ELF-1 (cell line): ENCODE measurements around the gene USHBP1.
"Not testable (repeated sequence)": the region's sequence is repeated elsewhere in the genome, so short reads cannot be mapped to it uniquely, and the experiment has no call there.

Source experiments
- DNase-seq: peaks from one replicate; pipeline ENCODE4 v3.0.0-alpha.2; 2016; ENCODE audit warnings: low read depth, low spot score

USHBP1 gene

DNA sequence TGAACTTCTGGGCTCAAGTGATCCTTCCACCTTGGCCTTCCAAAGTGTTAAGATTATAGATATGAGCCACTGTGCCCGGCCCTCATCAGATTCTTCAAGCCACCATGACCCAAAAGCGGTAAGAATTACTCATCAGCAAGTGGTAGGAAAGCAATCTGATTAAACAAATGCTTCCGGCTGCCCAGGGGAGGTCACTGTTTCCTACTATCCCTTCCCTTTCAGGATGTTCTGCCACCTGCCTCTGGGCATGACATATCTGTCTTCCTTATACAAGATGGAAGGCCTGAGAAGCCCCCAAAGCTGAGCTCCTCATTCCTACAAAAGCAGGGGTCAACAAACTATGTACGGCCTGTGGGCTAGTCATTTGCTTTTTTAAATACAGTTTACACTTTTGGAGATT, 31.7 kb upstream of the USHBP1 start:
- DNase-seq: peak; percentile 10

DNA sequence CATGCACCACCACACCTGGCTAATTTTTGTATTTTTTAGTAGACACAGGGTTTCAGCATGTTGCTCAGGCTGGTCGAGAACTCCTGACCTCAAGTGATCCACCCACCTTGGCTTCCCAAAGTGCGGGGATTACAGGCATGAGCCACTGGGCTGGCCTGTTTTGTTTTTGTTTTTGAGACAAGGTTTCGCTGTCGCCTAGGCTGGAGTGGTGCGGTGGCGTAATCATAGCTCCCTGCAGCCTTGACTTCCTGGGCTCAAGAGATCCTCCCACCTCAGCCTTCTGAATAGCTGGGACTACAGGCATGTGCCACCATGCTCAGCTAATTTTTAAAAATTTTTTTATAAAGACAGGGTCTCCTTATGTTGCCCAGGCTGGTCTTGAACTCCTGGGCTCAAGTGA, 31.0 kb upstream of the USHBP1 start:
- DNase-seq: not testable (repeated sequence)

- peak; percentile 94 for DNase-seq
Measured at GRCh38 chr19:17294051-17294891, 29.7 kb upstream of the USHBP1 start.

- no peak for DNase-seq
Measured at GRCh38 chr19:17293605-17294004, 29.1 kb upstream of the USHBP1 start.

DNA sequence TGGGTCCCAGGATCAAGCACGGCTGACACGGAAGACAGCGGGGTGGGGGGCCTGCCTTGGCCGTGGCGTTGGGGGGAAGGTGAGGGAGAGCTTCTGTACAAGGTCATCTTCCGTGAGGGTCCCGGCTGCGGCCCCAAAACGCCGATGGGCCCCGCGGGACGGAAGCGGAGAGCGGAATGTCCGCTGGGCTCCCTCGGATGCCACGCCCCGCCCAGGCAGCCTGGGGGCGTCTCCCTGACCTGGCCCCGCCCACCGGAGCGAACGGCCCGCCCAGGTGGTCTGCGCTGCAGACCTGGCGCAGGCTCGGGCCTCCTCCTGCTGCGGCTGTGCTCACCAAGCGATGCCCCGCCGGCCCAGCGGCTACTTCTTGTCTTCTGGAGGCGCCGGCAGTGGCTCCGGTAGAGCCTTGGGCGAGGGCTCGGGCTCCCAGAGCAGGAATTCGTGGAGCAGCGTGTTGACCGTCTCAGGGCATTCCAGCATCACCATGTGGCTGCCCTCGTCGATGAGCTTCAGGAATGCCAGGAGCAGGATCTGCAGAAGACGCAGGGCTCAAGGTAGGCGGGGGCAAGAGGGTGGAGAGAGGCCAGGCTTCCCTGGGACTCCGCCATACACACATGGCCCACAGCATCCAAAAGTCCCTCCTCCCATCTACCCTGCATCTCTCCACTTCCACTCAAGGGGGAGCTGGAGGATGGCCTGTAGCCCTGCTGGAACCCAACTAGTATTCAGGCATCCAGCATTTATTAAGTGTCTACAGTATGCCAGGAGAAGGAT, 27.9 kb upstream of the USHBP1 start:
- DNase-seq: peak; percentile 97

DNA sequence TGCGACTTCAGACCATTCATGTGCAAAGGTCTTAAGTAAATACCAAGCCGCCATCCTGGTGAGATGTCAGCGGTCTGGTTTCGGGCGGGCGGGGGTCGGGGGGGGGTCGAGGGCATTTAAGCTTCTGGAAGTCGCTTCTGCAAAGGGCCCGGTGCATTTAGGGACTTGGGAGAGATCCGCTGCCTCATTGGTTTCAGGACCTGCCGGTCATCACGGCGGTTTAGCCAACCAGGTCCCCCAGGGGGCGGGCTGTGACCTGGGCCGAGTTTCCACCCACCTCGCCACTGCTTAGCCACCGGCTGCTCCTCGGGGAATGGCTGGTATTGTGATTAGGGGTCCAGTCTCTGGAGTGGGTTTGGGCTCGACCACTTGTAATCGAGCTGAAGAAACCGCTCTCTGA, 24.9 kb upstream of the USHBP1 start:
- DNase-seq: peak; percentile 85

- DNase-seq: no peak
Measured at GRCh38 chr19:17286752-17287151, 22.2 kb upstream of the USHBP1 start.

DNA sequence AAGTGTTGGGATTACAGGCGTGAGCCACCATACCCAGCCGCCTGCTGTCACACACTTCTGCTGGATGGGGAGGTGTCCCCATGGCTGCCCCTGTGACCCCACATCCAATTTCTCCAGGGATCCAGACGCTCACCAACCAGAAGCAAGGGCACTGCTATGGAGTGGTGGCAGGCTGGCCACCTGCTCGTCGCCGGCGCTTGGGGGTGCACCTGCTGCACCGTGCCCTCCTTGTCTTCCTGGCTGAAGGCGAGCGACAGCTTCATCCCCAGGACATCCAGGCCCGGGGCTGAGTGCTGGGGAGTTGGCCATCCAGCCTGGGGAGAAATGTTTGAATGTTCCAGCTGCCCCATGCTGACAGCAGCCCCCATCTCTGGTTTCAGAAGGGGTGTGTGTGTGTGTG, 21.7 kb upstream of the USHBP1 start:
- no peak for DNase-seq

DNA sequence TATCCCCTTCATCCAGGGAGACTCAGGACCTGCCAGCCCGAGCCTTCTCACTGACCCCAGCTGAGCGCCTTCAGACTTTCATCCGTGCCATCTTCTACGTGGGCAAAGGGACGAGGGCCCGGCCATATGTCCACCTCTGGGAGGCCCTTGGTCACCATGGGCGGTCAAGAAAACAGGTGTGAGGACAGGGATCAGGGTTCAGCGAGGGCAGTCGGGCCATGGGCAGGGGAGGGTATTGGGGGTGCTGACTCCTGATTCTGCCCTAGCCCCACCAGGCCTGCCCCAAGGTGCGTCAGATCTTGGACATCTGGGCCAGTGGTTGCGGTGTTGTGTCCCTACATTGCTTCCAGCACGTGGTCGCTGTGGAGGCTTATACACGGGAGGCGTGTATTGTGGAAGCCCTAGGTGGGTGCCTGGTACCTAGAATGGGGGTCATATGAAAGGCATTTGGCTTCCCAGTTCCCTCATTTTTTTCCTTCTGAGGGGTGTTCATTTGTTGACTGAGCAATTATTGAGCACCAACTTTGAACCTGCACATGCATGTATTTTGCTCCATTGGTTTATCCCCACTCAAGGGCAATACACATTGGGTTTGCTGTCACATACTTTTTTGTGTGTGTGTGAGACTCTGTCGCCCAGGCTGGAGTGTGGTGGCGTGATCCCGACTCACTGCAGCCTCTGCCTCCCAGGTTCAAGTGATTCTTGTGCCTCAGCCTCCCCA, 21.0 kb upstream of the USHBP1 start:
- no peak for DNase-seq

GRCh38 chr19:17283504-17283996, 19.0 kb upstream of the USHBP1 start:
- DNase-seq: no peak

GRCh38 chr19:17282488-17283125, 18.1 kb upstream of the USHBP1 start:
- peak; percentile 97 for DNase-seq

DNA sequence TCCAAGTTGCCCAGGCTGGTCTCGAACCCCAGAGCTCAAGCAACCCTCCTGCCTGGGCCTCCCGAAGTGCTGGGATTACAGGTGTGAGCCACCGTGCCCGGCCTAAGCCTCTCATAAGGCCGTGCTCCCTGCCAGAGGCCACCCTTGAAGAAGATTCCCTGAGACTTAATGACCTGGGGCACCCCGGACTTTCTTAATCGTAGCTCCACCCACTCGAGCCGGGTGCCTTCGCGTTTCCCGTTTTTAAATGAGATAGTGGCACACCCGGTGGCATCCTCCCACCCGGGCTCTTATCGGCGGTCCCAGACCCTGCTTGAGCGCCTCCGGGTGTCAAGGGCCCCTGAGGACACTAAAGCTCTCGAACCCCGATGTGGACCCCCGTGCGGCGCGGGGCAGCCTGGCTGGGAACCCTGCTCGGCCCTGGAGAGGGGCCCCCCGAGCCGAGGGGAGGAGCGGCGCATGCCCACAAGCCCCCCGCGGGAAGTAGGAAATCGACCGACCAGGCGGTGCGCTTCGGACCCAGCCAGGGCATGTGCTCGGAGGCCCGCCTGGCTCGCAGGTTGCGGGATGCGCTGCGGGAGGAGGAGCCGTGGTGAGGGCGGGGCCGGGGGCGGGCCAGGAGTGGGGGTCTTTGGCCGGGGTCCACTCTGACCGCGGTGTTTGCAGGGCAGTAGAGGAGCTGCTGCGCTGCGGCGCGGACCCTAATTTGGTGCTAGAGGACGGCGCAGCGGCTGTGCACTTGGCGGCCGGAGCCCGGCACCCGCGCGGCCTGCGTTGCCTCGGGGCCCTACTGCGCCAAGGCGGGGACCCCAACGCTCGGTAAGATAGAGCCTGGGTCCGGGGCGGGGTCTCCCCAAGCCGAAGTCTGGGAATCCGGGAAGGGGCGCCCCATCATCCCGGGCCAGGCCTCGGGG, 17.1 kb upstream of the USHBP1 start, which contains the start of gene ANKLE1:
TSS of gene ANKLE1 (plus strand) at position 511 of the 914 bp plus-strand sequence. CDS start at position 531, 20 bp downstream.
- peak; percentile 34 for DNase-seq

DNA sequence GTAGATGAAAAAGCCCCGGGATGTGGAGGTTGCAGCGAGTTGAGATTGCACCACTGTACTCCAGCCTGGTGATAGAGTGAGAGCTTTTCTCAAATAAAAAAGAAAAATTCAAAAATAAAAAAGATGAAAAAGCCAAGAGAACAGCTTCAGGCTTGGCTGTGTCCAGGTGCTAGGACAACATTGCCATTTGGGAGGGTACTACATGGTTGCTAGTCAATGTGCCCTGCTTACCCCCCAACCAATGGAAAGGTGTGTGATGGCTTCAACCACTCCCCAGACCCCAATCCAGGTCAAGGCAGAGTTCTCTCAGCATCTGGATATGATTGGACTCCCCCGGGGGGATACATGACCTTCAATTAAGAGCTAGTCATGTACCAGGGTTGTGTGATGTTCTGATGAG, 14.9 kb upstream of the USHBP1 start:
- no peak for DNase-seq

DNA sequence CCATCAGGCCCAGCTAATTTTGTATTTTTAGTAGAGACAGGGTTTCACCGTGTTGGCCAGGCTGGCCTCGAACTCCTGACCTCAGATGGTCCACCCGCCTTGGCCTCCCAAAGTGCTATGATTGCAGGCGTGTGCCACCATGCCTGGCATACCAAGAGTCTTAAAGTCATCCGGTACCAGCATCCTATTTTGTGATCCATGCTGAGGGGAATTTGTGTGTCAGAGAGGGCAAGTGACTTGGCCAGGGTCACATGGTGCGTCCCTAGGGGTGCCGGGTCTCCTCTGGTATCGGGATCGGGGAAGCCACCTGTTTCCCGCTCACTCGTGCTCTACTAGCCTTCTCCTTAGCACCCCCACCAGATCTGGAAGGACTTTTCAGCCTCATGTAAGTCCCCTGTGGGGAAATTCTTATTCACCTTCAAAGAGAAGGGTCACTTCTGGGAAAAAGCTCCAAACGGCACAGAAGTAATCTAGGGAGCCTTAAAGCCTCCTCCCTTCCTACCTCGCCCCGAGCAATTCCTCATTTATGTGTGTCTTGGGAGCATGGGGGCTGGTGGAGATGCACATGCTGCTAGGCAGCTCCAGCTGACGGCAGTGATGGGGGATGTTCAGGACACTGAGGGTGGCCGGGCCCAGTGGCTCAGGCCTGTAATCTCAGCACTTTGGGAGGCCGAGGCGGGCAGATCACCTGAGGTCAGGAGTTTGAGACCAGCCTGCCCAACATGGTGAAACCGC, 11.1 kb upstream of the USHBP1 start:
- no peak for DNase-seq

DNA sequence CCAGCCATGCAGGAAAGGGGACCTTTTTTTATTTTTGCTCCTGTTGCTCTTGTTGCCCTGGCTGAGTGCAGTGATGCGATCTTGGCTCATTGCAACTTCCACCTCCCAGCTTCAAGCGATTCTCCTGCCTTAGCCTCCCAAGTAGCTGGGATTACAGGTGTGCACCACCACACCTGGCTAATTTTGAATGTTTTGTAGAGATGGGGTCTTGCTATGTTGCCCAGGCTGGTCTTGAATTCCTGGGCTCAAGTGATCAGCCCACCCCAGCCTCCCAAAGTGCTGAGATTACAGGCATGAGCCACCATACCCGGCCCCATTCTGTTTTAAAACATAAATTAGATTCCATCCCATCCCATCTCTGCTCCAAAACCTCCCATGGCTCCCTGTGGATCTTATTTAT, 10.3 kb upstream of the USHBP1 start:
- not testable (repeated sequence) for DNase-seq

GRCh38 chr19:17268754-17269153, 4.2 kb upstream of the USHBP1 start:
- no peak for DNase-seq

- peak; percentile 100 for DNase-seq
Measured at GRCh38 chr19:17266975-17267788, 2.6 kb upstream of the USHBP1 start, which contains the start of gene BABAM1. BABAM1 (plus strand) TSS chr19:17267443; CDS start chr19:17268807, 1,364 bp downstream.

- DNase-seq: no peak
Measured at GRCh38 chr19:17266589-17266974, 2.0 kb upstream of the USHBP1 start.

DNA sequence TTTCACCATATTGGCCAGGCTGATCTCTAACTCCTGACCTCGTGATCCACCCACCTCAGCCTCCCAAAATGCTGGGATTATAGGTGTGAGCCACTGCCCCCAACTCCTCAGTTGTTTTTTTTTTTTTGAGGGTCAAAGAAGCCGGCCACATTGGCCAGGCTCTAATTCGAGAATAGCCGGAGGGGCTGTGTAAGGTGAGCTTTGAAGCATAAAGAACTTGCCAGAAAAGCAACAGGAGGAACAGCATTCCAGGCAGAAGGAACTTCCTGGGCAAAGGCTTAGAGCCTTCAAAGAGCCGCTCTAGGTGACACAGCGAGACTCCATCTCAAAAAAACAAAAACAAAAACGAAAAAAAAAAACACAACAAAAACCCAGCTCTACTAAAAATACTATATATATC, 1.5 kb upstream of the USHBP1 start:
- peak; percentile 79 for DNase-seq
